Fibroblast of lung (primary cell): ENCODE results near the gene PLAC8.

Source experiments
- CTCF ChIP-seq, 2 donors: IDR thresholded peaks in 1 of 2; conservative IDR thresholded peaks in 1 of 2; 1 replicate in 1 of 2; 2 replicates in 1 of 2; pipeline ENCODE4 v1.5.1; 2011 to 2012; ENCODE audit warnings: low read length in 2 of 2, control low read depth in 1 of 2, inconsistent platforms in 1 of 2, low read depth in 1 of 2, mild to moderate bottlenecking in 1 of 2
- EZH2 ChIP-seq: IDR thresholded peaks from 2 replicates; pipeline ENCODE4 v1.5.1; 2012; ENCODE audit warnings: low read length, control low read depth, mild to moderate bottlenecking; ENCODE audit errors: missing control alignments

GRCh38 chr4:83043801-83044407, 70.6 kb downstream of the PLAC8 start:
- TF ChIP-seq CTCF (conservative IDR thresholded peaks at IDR 0.05 in 1 of 2, IDR thresholded peaks at IDR 0.05 in 1 of 2; ENCODE audit: low read depth in 1 of 2, low read length in 2 of 2), result no peak
- no peak for TF ChIP-seq EZH2
